Activated naive CD4-positive, alpha-beta T cell (primary cell): ENCODE data around the gene SYT6.

ENCODE experiments used
- DNase-seq, 4 experiments: peaks; one replicate each; lab custom pipeline; 2025; lab: John Stamatoyannopoulos, UW

The SYT6 gene

DNA sequence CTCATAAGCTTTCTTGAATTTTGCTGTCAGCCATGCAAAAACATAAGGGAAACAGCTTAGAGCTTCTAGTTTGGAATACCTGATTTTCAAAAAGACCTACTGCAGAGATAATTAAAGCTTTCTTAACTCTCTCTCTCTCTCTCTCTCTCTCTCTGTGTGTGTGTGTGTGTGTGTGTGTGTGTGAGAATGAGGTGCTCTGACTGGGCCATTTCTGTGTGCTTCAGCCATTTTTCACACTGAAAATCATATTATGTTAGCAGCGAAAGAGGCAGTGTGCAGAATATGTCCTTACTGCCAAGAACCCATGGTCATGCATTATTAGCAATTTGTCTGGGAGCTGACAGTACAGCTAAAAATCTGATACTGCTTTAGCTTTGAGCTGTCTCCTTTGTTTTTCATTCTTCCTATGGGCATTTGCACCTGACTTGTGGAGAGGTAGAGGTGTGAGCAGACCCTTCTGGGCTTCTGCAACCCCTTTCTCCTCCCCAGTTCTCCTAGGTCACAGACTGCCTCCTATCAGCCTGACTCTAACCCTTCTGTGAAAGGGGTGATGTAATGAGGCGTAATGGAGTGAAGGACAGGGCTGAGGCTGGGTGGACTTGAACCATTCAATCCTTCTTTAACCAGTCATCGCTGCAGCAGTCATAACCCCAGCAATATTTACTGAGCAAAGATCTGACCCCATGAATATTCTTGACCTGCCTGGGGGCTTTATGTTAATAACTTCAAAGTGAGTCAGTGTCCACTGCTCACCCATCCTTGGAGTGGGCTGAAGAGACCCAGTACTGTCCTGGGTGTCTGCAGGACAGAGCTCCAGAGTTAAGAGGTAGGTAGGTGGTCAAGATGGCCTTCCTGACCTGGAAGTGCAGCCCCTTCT lies 61.2 kb downstream of the SYT6 start:
- no peak for DNase-seq

DNA sequence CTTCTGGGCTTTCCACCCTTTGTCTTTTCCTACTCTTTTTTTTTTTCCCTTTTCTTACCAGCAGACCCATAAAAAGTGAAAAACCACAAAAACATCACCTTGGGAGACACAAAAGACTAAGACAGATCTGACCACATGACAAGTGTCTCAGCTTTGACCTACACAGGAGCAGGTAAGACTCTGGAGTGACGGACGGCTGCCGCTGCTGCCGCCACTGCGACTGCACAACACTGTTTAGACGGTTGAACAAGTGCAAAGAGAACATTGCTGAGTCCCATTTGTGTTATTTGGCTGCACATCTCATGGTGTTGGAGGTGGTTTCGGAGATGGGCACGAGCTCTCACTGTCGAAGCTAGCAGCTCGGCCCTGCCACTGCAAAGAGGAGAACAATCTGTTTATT lies 62.0 kb downstream of the SYT6 start:
- DNase-seq, result no peak

- no peak for DNase-seq
Observed at GRCh38 chr1:114090738-114091505, 62.7 kb downstream of the SYT6 start.

DNA sequence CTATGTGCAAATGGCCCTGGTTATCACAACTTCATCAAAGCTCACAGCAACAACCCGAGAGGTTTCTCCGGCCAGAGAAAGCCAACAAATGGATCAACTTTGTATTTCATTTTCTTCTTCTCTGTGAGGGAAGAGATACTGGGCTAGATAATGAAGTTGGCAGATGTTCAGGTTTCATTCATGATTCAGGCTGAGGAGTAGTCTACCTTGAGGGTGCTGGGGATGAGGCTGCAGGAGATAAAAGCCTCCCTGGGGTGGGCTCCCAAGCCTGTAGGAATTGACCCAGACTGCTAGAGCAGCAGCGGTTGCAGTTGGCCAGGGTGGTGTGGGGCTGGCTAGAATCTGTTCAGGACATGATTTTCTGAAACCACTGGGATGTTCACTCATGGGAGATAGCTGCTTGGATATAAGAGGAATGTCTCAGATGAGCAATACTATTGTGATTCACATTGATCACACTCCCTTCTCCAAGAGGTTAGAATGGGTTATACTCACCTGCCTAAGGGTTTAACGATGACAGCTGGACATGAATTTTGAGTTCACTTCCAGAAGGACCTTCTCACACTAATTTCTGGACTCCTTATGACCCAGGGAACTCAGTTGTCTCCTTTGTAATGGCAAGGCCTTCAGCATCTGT lies 64.0 kb downstream of the SYT6 start:
- DNase-seq, result no peak

DNA sequence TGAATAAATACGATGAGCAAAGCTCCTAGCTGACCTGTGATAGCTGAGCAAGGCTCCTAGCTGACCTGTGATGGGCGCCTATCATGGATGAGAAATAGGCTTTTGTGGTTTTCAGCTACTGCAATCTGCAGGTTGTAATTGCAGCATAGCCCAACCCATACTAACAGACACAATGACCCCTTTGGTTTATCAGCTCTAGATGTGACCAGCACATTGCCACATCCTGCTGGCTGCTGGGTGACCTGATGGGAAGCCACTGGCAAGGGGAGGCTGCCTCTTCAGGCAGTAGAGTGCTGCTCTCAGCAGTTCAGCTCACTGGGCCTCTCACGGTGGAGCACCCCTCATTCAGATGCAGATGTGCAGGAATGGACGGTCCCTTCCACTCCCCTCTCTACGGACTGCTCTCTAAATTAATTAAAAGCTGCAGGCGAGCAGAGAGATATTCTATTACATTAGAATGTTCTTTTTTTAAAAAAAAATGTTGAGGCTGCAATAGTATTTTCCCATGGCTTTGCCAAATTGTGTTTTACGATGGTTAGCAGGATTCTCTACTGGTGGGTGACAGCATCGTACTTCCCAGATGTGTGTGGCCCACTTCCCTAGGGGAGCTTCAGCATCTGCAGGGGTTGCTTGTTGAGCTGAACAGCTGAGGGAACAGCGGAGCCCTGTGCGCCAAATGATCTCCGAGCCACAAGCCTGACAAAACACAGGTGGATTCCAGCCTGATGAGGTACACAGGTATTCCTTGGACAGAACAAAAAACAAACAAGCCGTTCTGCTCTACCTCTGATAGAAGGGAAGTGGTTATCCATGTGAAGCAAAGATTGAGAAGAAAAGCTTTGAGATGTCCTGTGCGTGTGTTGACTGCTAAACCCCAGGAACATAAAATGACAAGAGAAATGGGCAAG lies 65.0 kb downstream of the SYT6 start:
- DNase-seq, result no peak

DNA sequence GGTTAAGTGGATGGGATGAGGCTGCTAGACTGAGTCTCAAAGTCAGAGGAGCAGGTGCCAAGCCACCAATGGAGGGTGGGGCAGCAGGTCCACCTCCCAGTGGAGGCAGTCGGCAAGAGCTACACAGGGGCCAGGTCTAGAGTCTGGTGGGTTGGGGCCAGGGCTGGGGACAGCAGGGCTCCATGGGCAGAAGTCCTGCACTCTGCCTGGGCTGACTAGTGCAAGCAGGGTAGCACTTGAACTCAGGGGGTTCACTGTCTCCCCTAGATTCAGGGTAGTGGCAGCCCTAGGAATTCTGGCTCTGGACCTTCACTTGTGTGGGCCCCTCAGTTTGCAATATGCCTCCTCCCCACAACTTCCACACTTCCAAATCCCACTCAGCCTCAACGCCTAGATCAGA lies 66.2 kb downstream of the SYT6 start:
- DNase-seq, result no peak

DNA sequence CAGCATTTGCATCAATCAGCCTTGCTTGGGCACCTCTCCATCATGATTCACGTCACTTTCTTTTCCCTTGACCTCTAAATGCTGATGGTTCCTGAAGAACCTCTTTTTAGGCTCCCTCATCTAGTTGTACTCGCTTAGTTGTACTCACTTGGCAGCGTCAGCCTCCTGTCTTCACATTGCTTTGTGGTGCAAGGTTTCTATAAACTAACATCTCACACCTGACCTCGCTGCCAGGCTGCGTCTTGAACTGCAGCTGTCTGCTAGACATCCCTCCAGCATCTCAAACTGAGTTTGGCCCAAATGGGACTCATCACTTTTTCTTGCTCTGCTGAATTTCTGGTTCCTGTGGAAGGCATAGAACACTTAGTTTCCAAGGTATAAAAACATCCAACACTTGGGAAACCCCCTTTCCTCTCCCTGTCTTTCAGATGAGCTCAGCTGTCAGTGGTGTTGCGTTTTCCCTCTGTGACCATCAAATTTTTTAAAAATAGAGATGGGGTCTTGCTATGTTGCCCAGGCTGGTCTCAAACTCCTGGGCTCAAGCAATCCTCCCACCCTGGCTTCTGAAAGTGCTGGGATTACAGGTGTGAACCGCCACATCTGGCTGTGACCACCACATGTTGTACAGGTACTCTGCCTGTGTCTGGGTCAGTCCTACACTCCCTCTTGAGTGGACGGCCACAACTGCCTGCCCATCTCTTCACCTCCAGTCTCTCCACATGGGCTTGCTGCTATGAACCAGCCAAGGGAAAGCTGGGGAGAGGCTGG lies 66.9 kb downstream of the SYT6 start:
- DNase-seq, result no peak

DNA sequence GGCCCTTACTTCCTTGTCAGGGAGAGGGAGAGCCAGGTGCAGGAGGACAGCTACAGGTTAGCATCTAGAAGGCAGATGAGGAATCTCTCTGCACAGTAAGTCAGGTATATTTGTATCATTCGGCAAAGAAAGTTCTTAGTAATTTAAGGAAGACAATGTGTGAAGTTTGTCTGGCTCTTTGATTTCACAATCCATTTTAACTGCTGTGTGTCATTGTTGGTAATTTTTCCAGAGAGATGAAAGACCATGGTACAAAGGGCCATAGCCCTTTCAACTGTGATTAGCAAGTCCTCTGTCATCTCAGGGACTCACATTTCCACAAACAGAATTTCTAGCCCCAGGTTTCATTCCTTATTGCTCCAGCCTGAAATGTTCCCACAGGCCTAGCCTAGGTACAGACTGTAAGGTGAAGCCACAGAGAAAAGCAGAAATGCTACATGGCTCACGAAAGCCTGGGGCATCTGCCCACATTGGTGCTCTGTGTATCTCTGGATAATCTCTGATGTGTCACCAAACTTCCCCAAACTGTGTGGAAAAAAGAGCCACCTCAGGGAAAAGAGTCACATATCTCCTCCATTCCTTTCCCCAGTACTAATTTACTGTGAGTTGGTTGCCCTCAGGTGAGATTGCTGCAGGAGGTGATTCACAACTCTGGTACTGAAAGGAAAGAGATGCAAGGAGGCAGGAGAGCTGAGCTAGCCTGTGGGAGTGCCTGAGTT lies 70.6 kb downstream of the SYT6 start:
- DNase-seq, result no peak

- no peak for DNase-seq
Observed at GRCh38 chr1:114082304-114082630, 71.4 kb downstream of the SYT6 start.

DNA sequence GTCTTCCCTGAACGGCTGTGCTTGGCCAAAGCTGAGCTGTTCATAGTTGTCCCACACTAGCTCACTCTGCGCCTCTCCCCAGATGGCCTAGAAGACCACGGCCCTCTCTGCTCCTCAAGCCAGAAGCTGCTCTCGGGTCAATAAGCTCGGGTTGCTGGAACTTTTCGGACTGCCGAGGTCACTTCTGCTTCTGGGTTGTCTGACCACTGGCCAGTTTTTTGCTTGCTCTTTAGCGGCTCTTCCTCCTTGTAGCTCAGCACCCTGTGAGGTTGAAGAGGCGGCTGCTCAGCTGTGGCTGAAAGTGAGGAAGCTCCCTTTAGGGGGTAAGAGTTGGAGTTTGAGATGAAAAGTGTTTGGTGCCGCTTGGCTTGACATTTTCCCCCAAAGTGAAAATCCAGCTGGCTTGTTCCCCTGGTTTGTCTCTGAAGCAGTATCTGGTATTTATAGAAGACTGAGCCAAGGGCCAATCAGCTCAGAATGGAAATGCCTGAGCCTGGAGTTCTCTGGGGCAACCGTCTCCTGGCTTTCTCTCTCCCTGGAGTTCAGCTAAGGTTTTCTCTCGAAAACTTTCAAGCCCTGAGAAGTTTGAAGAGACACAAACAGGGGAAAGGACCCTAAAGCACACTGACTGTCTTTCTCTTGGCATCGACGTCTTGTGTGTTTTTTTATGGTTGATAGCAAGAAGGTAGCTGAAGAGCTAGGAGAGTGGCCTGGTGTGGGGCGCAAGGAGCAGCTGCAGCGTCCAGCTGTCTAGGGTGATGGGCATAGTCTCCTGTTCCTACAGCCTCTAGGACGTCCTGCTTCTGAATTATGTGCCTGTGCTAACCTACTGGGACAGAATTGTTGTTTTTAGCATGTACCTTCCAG lies 72.0 kb downstream of the SYT6 start:
- no peak for DNase-seq

DNA sequence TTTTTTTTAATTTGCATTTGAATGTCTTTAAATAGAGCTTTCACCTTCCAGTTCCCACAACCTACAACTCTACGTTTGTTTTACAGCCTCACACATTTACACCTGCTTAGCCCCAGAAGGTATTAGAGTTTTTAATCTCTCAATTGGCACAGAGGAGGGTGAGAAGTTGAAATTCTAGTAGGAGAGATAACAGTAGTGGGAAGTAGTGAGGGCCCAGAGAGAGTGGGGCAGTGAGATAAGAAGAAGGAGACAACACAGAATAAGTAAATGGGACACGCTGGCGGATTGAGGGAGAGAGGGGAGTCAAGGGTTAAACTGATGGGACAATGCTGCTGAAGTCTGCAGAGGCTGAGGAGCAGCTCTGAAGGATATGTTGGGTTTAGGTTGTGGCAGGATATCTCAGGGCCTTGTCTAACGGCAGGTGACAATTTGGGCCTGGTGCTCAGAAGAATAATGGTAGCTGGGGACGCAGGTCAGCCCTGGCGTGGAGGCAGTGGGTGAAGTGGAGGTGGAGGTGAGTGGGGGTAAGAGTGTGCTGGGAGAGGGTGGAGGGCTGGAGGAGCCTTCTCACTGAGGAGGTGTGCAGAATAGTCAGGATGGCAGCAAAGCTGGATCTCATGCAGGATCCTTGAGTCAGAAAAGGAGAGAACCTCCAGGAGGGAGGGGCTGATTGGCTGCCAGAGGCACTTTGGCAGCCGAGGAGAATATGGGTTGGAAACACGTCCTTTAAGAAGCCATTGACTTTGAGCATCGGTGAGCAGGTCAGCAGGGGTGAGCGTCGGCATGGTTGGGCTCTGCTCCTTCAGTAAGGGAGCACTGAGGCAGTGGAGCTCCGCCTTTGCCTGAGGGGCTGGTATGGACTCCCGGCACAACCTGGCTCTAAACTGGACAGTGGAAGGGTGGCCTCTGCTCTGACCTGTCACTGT lies 72.9 kb downstream of the SYT6 start:
- DNase-seq, result no peak

- DNase-seq, result no peak
Observed at GRCh38 chr1:114079596-114080190, 74.0 kb downstream of the SYT6 start.

DNA sequence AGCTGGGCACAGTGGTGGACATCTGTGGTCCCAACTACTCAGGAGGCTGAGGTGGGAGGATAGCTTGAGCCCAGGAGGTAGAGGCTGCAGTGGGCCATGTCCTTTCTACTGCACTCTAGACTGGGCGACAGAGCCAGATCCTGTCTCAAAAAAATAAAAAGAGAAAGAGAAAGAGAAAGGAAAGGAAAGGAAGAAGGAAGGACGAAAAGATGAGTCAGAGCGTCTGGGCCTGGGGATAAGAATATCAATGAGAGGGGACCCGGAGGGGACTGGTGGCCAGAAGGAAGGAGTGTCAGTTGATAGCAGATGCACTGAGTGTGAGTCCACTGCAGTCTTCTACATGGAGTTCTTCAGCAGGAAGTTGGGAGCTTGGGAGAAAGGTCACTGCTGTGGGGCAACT lies 75.6 kb downstream of the SYT6 start:
- no peak for DNase-seq

GRCh38 chr1:114077188-114077587 lies 76.5 kb downstream of the SYT6 start:
- DNase-seq, result no peak

- DNase-seq, result no peak
Observed at GRCh38 chr1:114076308-114076707, 77.4 kb downstream of the SYT6 start.

GRCh38 chr1:114075546-114076242 lies 78.0 kb downstream of the SYT6 start:
- DNase-seq, result no peak

DNA sequence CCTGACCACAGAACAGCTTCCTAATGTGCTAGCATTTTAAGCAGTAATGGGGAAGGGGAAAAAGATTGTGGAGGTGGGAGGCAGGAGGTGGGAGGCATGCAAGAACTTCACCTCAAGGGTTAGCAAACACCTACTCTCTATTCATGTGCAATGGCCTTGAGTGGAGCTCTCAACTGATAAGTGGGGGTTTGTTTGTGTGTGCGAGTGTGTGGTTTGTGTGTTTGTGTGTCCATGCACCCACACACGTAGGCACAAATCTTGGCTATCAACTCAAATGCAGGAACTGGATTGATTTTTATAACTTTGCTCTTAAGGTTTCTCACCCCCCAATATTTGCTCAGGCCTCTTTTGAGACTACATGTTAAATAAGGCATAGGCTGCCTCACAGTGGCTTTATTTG lies 78.6 kb downstream of the SYT6 start:
- DNase-seq, result no peak
